A549 treated with AZD2906 at 1 μM for 4 hours (cell line): ENCODE data around the gene TGFBR2. TPM values are rescaled to one million over a fixed set of nuclear protein-coding genes. Genes with fewer than 3 reads are reported as not detected.

ENCODE experiments used
- total RNA-seq: library from RNA; stranded (reverse); fragments of 200-300 nt; extraction: Qiagen RNA extraction; gene quantifications from 5 replicates; pipeline ENCODE4 v1.2.3, GENCODE V29; 2022

Gene TGFBR2
- total RNA-seq = 57.0 to 61.7 TPM (median 58.6 TPM) in 5 replicates

GRCh38 chr3:30606301-30607031 is at the start of gene TGFBR2:
TSS of gene TGFBR2 (plus strand) at chr3:30606601. CDS start at chr3:30606884, 283 bp downstream.

